ENCODE results near the gene FCMR.
"Not testable (repeated sequence)": the region's sequence is repeated elsewhere in the genome, so short reads cannot be mapped to it uniquely, and the experiment has no call there.

The FCMR gene

GRCh38 chr1:206875752-206876377 is 45.9 kb downstream of the FCMR start:
- no peak for DNase-seq (ENCODE audit: low read depth in 2 of 2)

GRCh38 chr1:206873603-206874188 is 48.0 kb downstream of the FCMR start:
- DNase-seq (ENCODE audit: low read depth in 2 of 2): no peak

GRCh38 chr1:206872139-206872538 is 49.6 kb downstream of the FCMR start:
- no peak for DNase-seq (ENCODE audit: low read depth in 2 of 2)

DNA sequence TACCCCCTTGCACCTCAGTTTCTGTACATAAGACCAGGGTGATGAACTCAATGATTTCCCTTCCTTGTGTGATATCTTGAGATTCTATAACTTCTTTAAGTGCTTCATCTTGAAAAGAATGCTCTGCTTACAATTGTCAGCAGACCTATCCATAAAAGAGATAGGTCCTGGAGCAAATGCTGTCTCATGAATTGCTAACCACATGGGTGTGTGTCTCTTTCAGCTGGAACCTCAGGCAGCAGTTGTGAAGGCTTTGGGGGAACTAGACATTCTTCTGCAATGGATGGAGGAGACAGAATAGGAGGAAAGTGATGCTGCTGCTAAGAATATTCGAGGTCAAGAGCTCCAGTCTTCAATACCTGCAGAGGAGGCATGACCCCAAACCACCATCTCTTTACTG is 53.5 kb downstream of the FCMR start:
- DNase-seq (ENCODE audit: low read depth in 2 of 2): no peak

GRCh38 chr1:206867716-206868115 is 54.0 kb downstream of the FCMR start:
- no peak for DNase-seq (ENCODE audit: low read depth in 2 of 2)

DNA sequence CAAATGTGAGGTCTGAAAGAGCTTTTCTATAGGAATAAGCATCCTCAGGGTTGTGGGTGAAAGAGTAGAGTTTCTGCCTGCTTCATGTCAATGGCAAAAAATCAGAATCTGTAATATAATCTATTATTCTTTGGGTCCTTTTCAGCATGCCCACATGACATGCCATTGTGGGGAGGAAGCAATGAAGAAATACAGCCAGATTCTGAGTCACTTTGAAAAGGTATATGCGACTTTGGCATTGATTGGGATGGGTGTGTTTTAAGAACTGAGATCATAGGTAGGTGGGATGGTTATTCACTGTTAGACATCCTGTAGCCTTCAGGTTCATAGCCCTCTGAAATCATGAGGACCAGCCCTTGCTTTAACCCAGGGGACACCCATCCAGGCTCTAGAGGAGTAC is 54.5 kb downstream of the FCMR start:
- no peak for DNase-seq (ENCODE audit: low read depth in 2 of 2)

- no peak for DNase-seq (ENCODE audit: low read depth in 2 of 2)
Observed at GRCh38 chr1:206866062-206866461, 55.7 kb downstream of the FCMR start.

GRCh38 chr1:206864939-206865671 is 56.6 kb downstream of the FCMR start, which contains the start of gene IL20:
IL20 (plus strand) TSS chr1:206865623; CDS start chr1:206865853, 230 bp downstream.
- DNase-seq (ENCODE audit: low read depth in 2 of 2): peak; percentile 84 to 87

- DNase-seq (ENCODE audit: low read depth in 2 of 2): no peak
Observed at GRCh38 chr1:206863266-206863665, 58.5 kb downstream of the FCMR start.

- no peak for DNase-seq (ENCODE audit: low read depth in 2 of 2)
Observed at GRCh38 chr1:206860165-206860564, 61.6 kb downstream of the FCMR start.

DNA sequence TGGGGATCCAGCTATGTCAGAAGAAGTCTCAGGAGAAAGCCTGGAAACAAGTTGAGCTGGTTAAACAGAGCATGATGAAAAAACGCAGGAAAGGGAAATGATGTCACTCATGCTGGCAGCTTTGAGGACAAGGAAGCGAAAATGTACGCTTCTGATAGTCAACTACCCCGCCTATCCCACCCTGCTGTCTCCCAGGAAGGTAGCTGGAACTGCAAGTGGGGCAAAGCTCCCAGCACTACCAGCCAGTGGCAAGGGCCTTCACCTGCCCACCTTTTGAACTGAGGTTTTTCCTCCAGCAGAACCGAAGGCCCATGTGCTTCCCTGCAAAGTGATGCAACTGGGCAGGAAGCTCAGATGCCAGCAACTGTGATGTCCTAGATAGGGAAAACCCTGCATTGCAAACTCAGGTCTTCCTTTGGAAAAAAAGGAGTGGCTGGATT is 62.6 kb downstream of the FCMR start:
- no peak for DNase-seq (ENCODE audit: low read depth in 2 of 2)

- no peak for DNase-seq (ENCODE audit: low read depth in 2 of 2)
Observed at GRCh38 chr1:206856674-206857464, 64.9 kb downstream of the FCMR start.

- DNase-seq (ENCODE audit: low read depth in 2 of 2): no peak
Observed at GRCh38 chr1:206855859-206856258, 65.9 kb downstream of the FCMR start.

GRCh38 chr1:206854401-206855129 is 67.2 kb downstream of the FCMR start:
- no peak for DNase-seq (ENCODE audit: low read depth in 2 of 2)

- not testable (repeated sequence) for DNase-seq (ENCODE audit: low read depth in 2 of 2)
Observed at GRCh38 chr1:206853696-206854095, 68.0 kb downstream of the FCMR start.
